Measurements from ENCODE around the gene RGS5.

The RGS5 gene

DNA sequence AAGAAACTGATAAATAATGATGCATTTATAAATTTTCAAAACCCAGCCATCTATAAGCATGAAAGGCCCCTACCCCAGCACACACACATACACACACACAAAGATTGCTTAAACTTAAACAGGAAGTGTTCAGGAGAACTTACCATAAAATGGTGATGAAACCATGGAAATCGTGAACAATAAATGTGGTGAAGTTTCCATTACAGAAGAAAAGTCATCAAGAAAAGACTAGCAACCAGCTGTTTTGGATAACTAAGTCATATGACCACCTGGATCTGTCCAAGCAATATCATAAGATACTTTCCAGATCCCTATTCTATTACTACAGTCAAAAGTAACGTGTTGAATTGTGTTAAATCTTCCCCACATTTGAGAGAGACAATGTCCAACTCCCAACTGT, 24.1 kb downstream of the RGS5 start:
- Histone ChIP-seq H3K4me1 (ENCODE audit: control insufficient read depth, insufficient read depth, low read length) (no peaks in the 10 kb centered on the region), H3K4me3 (ENCODE audit: low read length) (no peak overlapping the region), H3K27me3 (ENCODE audit: control insufficient read depth, insufficient read depth, low read length) (no peaks in the 10 kb centered on the region), H3K9ac (ENCODE audit: low read length) (no peak overlapping the region), H3K36me3 (ENCODE audit: control insufficient read depth, insufficient read depth, low read length) (no peaks in the 10 kb centered on the region), H3K9me3 (ENCODE audit: control insufficient read depth, low read length) (no peaks in the 10 kb centered on the region)

DNA sequence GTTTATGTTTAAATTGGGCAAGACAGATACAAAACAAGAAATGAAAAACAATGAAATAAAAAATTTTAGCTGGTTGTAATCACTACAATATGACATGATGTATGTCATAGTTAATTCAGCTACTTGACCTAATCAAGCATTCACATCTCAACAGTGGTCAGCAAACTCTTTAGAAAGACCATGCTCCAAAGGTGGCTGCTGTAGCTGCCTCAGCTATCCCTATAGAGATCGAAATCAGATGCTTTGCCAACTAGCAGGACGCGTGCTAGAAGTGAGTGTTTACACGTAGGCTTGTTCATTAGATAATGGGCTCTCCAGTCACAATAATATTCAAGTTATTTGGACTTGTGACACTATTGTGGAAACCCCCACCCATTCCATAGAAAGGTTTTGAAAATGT, 25.9 kb downstream of the RGS5 start:
- Histone ChIP-seq H3K9ac (ENCODE audit: low read length) (no peak overlapping the region), H3K27me3 (ENCODE audit: control insufficient read depth, insufficient read depth, low read length) (no peaks in the 10 kb centered on the region), H3K9me3 (ENCODE audit: control insufficient read depth, low read length) (no peaks in the 10 kb centered on the region), H3K4me3 (ENCODE audit: low read length) (no peak overlapping the region), H3K4me1 (ENCODE audit: control insufficient read depth, insufficient read depth, low read length) (peaks cover 5% of the 10 kb centered on the region), H3K36me3 (ENCODE audit: control insufficient read depth, insufficient read depth, low read length) (no peaks in the 10 kb centered on the region)

DNA sequence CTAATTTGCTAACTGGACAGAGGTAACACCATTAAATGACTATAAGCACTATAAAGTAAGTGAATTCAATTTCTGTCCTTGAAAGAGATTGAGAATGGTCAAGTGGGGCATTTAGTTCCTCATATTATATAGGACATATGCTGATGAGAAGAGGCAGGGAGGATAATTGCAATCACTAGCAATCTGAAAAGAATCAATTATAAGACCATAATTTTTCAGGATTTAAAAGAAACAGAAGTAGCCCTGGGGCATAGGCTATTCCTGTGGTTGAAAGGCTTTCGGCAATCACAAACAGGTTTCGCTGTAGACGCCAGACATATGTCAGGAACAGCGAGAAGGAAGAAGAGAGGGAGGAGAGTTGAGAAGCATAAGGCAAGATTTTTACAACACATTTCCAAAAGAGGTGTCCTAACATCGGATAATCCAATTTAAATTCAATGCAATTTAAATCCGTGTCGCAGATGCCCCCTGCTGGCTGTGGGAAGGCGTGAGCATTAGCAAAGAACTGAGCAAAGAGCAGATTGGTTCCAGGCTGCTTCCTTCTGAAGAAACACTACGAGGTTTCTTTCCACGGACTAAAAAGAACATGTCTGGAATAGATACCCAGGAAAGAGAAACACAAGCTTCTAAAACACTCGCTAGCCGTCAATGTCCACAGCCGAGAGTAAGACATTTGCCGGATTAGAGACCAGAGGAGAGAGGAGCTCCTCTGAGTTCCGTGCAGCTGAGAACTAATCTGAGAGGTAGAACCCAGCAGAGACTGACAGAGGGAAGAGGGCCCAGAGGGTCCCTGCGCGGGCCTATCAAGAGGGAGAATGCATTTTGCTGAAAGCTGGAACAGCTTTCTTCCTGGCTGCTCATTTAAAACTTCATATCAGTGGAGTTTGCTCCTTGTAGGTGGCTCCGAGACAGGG, 27.9 kb downstream of the RGS5 start:
- Histone ChIP-seq H3K9ac (ENCODE audit: low read length) (no peak overlapping the region), H3K27me3 (ENCODE audit: control insufficient read depth, insufficient read depth, low read length) (no peaks in the 10 kb centered on the region), H3K36me3 (ENCODE audit: control insufficient read depth, insufficient read depth, low read length) (no peaks in the 10 kb centered on the region), H3K4me1 (ENCODE audit: control insufficient read depth, insufficient read depth, low read length) (peaks cover 5% of the 10 kb centered on the region), H3K9me3 (ENCODE audit: control insufficient read depth, low read length) (no peaks in the 10 kb centered on the region), H3K4me3 (ENCODE audit: low read length) (no peak overlapping the region)

DNA sequence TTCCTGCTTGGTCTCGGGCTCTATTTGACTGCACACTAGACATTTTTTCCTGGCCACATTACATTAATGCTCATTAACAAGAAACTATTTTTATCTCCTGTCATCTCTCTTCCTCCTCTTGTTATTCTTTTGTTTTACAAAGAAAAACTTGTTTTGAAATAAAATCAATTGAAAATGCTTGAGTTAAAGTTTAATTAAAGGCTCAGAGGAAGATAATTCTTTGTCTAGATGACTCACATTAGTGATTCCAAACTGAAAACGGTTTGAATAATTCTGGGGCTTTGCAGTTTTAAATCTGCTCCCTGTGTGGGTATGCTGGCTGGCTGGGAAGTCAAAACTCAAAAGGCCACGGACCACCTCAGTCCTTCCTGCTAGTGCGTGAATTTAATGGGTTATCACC, 29.6 kb downstream of the RGS5 start:
- no peaks in the 10 kb centered on the region for H3K27me3 ChIP-seq (ENCODE audit: control insufficient read depth, insufficient read depth, low read length)
- no peaks in the 10 kb centered on the region for H3K36me3 ChIP-seq (ENCODE audit: control insufficient read depth, insufficient read depth, low read length)
- no peak overlapping the region for H3K9ac ChIP-seq (ENCODE audit: low read length)
- H3K9me3 ChIP-seq (ENCODE audit: control insufficient read depth, low read length): no peaks in the 10 kb centered on the region
- no peak overlapping the region for H3K4me3 ChIP-seq (ENCODE audit: low read length)
- peaks cover 5% of the 10 kb centered on the region for H3K4me1 ChIP-seq (ENCODE audit: control insufficient read depth, insufficient read depth, low read length)

DNA sequence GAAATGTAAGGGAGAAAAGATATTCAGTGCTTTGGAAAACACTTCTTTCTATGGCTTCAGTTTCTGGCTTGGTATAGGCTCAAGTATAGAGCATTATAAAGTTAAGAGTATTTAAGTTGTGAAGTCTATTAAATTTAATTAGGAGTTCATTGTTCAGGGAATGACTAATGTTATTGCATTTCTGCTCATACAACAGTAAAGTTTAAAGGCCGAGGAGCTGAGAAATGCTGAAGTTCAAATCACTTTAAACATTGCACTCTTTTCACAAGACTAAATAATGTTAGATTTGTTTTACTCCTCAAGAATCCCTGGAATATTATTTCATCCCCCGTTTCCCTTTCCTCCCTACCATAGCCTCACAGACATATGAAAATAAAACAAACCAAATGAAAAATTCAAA, 30.1 kb downstream of the RGS5 start:
- Histone ChIP-seq H3K4me1 (ENCODE audit: control insufficient read depth, insufficient read depth, low read length) (peaks cover 5% of the 10 kb centered on the region), H3K27me3 (ENCODE audit: control insufficient read depth, insufficient read depth, low read length) (no peaks in the 10 kb centered on the region), H3K36me3 (ENCODE audit: control insufficient read depth, insufficient read depth, low read length) (no peaks in the 10 kb centered on the region), H3K9ac (ENCODE audit: low read length) (no peak overlapping the region), H3K4me3 (ENCODE audit: low read length) (no peak overlapping the region), H3K9me3 (ENCODE audit: control insufficient read depth, low read length) (no peaks in the 10 kb centered on the region)

DNA sequence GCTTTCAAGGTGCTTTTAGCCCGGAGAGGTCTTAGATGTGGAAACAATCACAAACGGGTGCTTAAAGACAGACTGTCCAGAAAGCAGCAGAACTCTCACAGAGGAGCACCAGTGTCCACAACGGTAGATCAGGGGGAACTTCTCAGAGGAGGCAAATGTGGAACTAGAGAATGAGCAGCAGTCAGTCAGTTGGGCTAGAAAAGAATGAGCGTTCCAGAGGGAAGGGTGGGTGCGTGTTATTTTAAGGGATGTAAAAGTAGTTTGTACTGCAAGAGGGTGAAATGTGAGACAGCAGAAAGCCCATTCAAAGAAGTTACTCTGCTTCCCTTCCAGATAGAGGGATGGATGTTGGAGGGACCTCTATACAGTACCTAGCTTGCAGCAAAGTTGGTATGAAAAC, 30.9 kb downstream of the RGS5 start:
- Histone ChIP-seq H3K36me3 (ENCODE audit: control insufficient read depth, insufficient read depth, low read length) (no peaks in the 10 kb centered on the region), H3K9ac (ENCODE audit: low read length) (no peak overlapping the region), H3K4me3 (ENCODE audit: low read length) (no peak overlapping the region), H3K27me3 (ENCODE audit: control insufficient read depth, insufficient read depth, low read length) (no peaks in the 10 kb centered on the region), H3K9me3 (ENCODE audit: control insufficient read depth, low read length) (no peaks in the 10 kb centered on the region), H3K4me1 (ENCODE audit: control insufficient read depth, insufficient read depth, low read length) (peaks cover 5% of the 10 kb centered on the region)

DNA sequence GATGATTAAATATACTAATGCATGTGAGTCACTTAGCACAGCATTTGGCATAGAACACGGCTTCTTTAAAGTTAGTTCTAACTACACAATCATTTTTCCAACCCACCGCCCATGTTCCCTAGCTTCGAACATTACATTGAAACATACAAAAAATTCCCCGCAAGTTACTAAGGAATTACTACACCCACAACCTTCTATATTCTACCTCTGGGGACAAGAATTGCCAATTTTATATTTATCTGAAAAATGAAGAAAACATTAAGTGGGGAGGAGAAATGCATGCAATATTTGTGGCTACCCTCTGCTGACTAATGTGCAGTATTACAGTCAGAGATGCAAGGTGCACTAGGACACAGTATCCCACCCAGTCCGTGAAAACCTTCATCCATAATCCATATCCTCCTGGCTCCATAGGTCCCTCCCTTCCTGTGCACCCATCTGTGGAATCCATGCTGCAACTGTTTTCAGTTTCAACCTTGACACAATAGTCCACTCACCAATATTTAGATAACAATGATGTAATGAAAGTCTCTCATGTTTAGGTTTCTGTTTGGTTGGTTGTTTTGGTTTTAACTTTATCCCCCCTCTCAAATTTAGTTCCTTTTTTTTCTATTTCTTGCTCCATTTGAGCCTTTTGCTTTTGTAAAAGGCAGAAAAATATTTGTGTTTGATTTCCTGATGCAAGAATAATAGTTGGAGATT, 31.6 kb downstream of the RGS5 start:
- no peaks in the 10 kb centered on the region for H3K27me3 ChIP-seq (ENCODE audit: control insufficient read depth, insufficient read depth, low read length)
- peaks cover 5% of the 10 kb centered on the region for H3K4me1 ChIP-seq (ENCODE audit: control insufficient read depth, insufficient read depth, low read length)
- no peaks in the 10 kb centered on the region for H3K36me3 ChIP-seq (ENCODE audit: control insufficient read depth, insufficient read depth, low read length)
- no peak overlapping the region for H3K9ac ChIP-seq (ENCODE audit: low read length)
- no peak overlapping the region for H3K4me3 ChIP-seq (ENCODE audit: low read length)
- no peaks in the 10 kb centered on the region for H3K9me3 ChIP-seq (ENCODE audit: control insufficient read depth, low read length)

DNA sequence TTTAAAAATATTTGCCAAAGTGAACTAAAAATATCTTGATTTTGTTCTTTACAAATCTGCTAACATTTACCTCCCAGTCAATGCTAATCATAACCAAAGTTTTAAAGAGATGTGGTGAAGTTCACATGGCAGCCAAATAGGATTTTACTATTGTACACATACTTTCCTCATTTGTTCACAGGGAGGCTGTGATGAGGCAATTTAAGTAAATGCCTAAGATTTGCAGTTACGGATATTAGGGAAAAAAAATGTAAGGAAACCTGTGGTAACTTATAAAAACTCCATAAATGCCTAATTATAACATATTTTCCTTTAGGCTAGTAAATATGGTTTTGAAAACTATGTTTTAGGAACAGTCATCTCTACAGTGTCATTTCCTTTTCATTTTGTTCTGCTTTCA, 32.4 kb downstream of the RGS5 start:
- Histone ChIP-seq H3K27me3 (ENCODE audit: control insufficient read depth, insufficient read depth, low read length) (no peaks in the 10 kb centered on the region), H3K9ac (ENCODE audit: low read length) (no peak overlapping the region), H3K36me3 (ENCODE audit: control insufficient read depth, insufficient read depth, low read length) (no peaks in the 10 kb centered on the region), H3K4me3 (ENCODE audit: low read length) (no peak overlapping the region), H3K4me1 (ENCODE audit: control insufficient read depth, insufficient read depth, low read length) (peaks cover 5% of the 10 kb centered on the region), H3K9me3 (ENCODE audit: control insufficient read depth, low read length) (no peaks in the 10 kb centered on the region)

DNA sequence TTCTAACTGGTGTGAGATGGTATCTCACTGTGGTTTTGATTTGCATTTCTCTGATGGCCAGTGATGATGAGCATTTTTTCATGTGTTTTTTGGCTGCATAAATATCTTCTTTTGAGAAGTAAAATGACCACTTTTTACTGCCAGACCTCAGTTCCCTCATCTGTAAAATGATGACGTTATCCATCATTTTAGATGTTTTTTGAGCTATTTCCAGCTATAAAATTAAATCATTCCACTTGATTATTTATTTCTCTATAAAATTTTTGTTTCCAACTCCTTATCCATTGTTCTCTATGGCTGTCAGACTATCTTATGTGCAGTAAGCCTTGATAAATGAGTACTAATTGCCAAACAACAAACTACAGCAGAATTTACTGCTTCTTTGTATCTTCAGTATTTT, 33.2 kb downstream of the RGS5 start:
- H3K27me3 ChIP-seq (ENCODE audit: control insufficient read depth, insufficient read depth, low read length): no peaks in the 10 kb centered on the region
- no peaks in the 10 kb centered on the region for H3K9me3 ChIP-seq (ENCODE audit: control insufficient read depth, low read length)
- H3K36me3 ChIP-seq (ENCODE audit: control insufficient read depth, insufficient read depth, low read length): no peaks in the 10 kb centered on the region
- no peak overlapping the region for H3K4me3 ChIP-seq (ENCODE audit: low read length)
- no peak overlapping the region for H3K9ac ChIP-seq (ENCODE audit: low read length)
- H3K4me1 ChIP-seq (ENCODE audit: control insufficient read depth, insufficient read depth, low read length): peaks cover 5% of the 10 kb centered on the region

DNA sequence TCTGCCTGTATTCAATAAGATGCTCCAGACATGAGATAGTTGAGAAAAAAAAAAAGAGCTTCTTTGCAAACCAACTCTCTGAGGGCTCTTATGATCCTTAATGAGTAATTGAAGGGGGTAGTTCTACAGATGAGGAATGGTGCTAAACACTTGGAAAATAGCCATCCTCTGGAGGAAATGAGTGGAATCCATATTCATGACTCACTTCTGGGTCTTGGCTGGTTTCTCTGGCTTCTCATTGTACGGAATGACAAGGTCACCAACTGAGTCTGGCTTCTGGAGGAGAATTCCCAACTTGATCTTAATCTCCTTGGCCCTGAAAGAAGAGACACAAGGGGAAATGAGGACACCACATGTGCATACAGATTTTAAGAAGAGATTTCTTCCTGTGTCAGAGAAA, 34.7 kb downstream of the RGS5 start:
- H3K9ac ChIP-seq (ENCODE audit: low read length): no peak overlapping the region
- no peaks in the 10 kb centered on the region for H3K36me3 ChIP-seq (ENCODE audit: control insufficient read depth, insufficient read depth, low read length)
- no peaks in the 10 kb centered on the region for H3K27me3 ChIP-seq (ENCODE audit: control insufficient read depth, insufficient read depth, low read length)
- no peak overlapping the region for H3K4me3 ChIP-seq (ENCODE audit: low read length)
- H3K4me1 ChIP-seq (ENCODE audit: control insufficient read depth, insufficient read depth, low read length): peaks cover 4% of the 10 kb centered on the region
- H3K9me3 ChIP-seq (ENCODE audit: control insufficient read depth, low read length): no peaks in the 10 kb centered on the region

DNA sequence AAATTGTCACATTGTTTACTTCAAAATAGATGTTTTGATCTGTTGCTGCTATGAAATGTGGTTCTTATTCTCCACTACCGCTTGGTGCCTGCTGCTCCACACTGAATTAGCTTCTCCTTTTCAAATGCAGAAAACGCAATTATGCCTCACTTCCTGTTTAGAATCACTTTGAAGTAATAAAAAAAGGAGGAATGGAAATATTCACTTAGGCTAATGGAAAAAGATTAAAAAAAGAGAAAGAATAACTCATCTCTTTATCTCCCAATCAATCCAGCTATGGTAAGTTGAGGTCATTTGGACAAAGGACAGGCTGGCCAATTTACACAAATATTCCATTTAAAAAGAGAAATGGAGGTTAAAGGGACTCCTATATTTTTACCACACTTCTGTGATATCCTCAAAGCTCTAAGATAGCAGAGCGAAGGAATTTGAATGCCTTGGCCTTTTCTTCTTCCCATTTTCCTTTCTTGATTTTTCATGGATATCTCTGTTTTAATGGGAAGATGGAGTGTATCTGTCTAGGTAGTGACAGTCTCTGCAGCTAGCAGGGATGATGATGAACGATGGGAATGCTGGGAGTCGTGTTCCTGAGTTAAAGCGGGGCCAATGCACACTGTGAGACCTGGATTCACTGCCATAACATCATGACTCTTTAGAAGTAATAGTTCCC, 35.7 kb downstream of the RGS5 start:
- Histone ChIP-seq H3K27me3 (ENCODE audit: control insufficient read depth, insufficient read depth, low read length) (no peaks in the 10 kb centered on the region), H3K9ac (ENCODE audit: low read length) (no peak overlapping the region), H3K9me3 (ENCODE audit: control insufficient read depth, low read length) (no peaks in the 10 kb centered on the region), H3K4me1 (ENCODE audit: control insufficient read depth, insufficient read depth, low read length) (no peaks in the 10 kb centered on the region), H3K4me3 (ENCODE audit: low read length) (no peak overlapping the region), H3K36me3 (ENCODE audit: control insufficient read depth, insufficient read depth, low read length) (no peaks in the 10 kb centered on the region)

DNA sequence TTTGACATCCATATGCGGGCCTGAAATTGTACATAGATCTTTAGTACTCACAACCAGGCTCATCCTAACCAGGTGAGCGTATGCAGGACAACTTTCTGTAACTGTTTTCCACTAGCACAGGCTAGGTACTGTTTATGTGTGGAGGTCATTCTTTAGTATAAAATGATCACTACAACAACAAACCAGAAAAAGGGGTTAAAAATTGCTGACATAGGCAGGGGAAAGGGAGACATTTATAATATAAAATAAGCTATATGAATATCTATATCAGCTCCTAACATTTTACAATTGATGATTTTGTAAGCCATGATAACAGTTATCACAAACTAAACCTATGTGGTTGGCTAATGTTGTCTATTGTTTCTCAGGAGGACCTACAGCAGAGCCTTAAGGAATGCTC, 37.6 kb downstream of the RGS5 start:
- H3K4me1 ChIP-seq (ENCODE audit: control insufficient read depth, insufficient read depth, low read length): no peaks in the 10 kb centered on the region
- no peaks in the 10 kb centered on the region for H3K9me3 ChIP-seq (ENCODE audit: control insufficient read depth, low read length)
- H3K27me3 ChIP-seq (ENCODE audit: control insufficient read depth, insufficient read depth, low read length): no peaks in the 10 kb centered on the region
- no peak overlapping the region for H3K9ac ChIP-seq (ENCODE audit: low read length)
- H3K36me3 ChIP-seq (ENCODE audit: control insufficient read depth, insufficient read depth, low read length): no peaks in the 10 kb centered on the region
- H3K4me3 ChIP-seq (ENCODE audit: low read length): no peak overlapping the region
